ENCODE data around the gene RTTN. TPM values are rescaled to one million over a fixed set of nuclear protein-coding genes. Genes with fewer than 3 reads are reported as not detected.

Gene RTTN
- total and polyA plus RNA-seq, 2 experiments from 2014 or later: 7.2 to 31.0 TPM

GRCh38 chr18:70075906-70076305 lies 129.6 kb downstream of the RTTN start (continued):
- TF ChIP-seq REST (IDR thresholded peaks at IDR 0.05; ENCODE audit: unreplicated experiment): no peak

DNA sequence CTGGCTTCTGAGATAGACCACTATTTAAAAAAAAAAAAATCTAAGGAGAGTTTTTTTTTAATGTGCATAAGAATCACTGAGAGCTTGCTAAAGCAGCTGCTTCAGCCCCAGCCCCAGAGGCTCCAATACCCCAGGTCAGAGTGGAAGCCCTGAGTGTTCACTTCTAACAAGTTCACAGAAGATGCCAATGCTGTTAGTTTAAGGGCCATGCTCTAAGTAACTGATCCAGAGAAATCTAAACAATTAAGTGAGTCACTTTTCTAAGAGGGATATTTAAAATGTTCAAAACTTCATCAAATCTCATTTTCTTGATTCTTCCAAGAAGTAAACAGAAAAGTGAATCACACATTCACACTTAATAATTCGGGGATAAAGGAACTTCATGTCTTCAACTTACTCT lies 131.4 kb downstream of the RTTN start:
- H3K9me3 Mint-ChIP-seq: no peaks in the 10 kb centered on the region
- Histone ChIP-seq H4K20me1 (replicated peaks; ENCODE audit: insufficient read depth) (no peaks in the 10 kb centered on the region), H3K4me2 (no peak overlapping the region), H3K4me3 (no peak overlapping the region), H3K27me3 (ENCODE audit: insufficient read depth) (no peaks in the 10 kb centered on the region), H3K27ac (ENCODE audit: low read depth) (no peak overlapping the region), H3K36me3 (ENCODE audit: insufficient read depth) (no peaks in the 10 kb centered on the region), H3K9me2 (ENCODE audit: insufficient read depth) (no peaks in the 10 kb centered on the region), H3K4me1 (ENCODE audit: insufficient read depth) (no peaks in the 10 kb centered on the region), H2AFZ (no peak overlapping the region), H3K79me2 (replicated peaks; ENCODE audit: insufficient read depth) (no peaks in the 10 kb centered on the region), H3F3A (replicated peaks; ENCODE audit: low read depth) (no peaks in the 10 kb centered on the region)
- H3K4me3 Mint-ChIP-seq: no peak overlapping the region
- DNase-seq (ENCODE audit: low spot score) (no peak), ATAC-seq (no peak)
- H3K36me3 Mint-ChIP-seq (ENCODE audit: low read depth): no peaks in the 10 kb centered on the region
- no peaks in the 10 kb centered on the region for H3K4me1 Mint-ChIP-seq
- no peak overlapping the region; the same call in 1 of the 2 replicates for H3K27ac Mint-ChIP-seq
- no peaks in the 10 kb centered on the region for H3K27me3 Mint-ChIP-seq (ENCODE audit: insufficient read depth, low read depth, poor library complexity)
- TF ChIP-seq, protein P1, sequence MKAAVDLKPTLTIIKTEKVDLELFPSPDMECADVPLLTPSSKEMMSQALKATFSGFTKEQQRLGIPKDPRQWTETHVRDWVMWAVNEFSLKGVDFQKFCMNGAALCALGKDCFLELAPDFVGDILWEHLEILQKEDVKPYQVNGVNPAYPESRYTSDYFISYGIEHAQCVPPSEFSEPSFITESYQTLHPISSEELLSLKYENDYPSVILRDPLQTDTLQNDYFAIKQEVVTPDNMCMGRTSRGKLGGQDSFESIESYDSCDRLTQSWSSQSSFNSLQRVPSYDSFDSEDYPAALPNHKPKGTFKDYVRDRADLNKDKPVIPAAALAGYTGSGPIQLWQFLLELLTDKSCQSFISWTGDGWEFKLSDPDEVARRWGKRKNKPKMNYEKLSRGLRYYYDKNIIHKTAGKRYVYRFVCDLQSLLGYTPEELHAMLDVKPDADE (IDR thresholded peaks at IDR 0.05): no peak
- no peak for TF ChIP-seq NANOG (IDR thresholded peaks at IDR 0.05; ENCODE audit: borderline replicate concordance)
- no peak for TF ChIP-seq CREB1 (CRISPR knock-in tag; IDR thresholded peaks at IDR 0.05; ENCODE audit: low read depth)
- no peak for TF ChIP-seq REST (IDR thresholded peaks at IDR 0.05; ENCODE audit: unreplicated experiment)
- no peak for TF ChIP-seq ZNF114 (CRISPR knock-in tag; IDR thresholded peaks at IDR 0.05)
- TF ChIP-seq POLR2AphosphoS5 (IDR thresholded peaks at IDR 0.05; ENCODE audit: low read depth): no peak
- no peak for TF ChIP-seq EZH2phosphoT487 (IDR thresholded peaks at IDR 0.05; ENCODE audit: unreplicated experiment)
- TF ChIP-seq EZH2 (IDR thresholded peaks at IDR 0.05; ENCODE audit: low read depth, unreplicated experiment): no peak
- TF ChIP-seq, protein P2, sequence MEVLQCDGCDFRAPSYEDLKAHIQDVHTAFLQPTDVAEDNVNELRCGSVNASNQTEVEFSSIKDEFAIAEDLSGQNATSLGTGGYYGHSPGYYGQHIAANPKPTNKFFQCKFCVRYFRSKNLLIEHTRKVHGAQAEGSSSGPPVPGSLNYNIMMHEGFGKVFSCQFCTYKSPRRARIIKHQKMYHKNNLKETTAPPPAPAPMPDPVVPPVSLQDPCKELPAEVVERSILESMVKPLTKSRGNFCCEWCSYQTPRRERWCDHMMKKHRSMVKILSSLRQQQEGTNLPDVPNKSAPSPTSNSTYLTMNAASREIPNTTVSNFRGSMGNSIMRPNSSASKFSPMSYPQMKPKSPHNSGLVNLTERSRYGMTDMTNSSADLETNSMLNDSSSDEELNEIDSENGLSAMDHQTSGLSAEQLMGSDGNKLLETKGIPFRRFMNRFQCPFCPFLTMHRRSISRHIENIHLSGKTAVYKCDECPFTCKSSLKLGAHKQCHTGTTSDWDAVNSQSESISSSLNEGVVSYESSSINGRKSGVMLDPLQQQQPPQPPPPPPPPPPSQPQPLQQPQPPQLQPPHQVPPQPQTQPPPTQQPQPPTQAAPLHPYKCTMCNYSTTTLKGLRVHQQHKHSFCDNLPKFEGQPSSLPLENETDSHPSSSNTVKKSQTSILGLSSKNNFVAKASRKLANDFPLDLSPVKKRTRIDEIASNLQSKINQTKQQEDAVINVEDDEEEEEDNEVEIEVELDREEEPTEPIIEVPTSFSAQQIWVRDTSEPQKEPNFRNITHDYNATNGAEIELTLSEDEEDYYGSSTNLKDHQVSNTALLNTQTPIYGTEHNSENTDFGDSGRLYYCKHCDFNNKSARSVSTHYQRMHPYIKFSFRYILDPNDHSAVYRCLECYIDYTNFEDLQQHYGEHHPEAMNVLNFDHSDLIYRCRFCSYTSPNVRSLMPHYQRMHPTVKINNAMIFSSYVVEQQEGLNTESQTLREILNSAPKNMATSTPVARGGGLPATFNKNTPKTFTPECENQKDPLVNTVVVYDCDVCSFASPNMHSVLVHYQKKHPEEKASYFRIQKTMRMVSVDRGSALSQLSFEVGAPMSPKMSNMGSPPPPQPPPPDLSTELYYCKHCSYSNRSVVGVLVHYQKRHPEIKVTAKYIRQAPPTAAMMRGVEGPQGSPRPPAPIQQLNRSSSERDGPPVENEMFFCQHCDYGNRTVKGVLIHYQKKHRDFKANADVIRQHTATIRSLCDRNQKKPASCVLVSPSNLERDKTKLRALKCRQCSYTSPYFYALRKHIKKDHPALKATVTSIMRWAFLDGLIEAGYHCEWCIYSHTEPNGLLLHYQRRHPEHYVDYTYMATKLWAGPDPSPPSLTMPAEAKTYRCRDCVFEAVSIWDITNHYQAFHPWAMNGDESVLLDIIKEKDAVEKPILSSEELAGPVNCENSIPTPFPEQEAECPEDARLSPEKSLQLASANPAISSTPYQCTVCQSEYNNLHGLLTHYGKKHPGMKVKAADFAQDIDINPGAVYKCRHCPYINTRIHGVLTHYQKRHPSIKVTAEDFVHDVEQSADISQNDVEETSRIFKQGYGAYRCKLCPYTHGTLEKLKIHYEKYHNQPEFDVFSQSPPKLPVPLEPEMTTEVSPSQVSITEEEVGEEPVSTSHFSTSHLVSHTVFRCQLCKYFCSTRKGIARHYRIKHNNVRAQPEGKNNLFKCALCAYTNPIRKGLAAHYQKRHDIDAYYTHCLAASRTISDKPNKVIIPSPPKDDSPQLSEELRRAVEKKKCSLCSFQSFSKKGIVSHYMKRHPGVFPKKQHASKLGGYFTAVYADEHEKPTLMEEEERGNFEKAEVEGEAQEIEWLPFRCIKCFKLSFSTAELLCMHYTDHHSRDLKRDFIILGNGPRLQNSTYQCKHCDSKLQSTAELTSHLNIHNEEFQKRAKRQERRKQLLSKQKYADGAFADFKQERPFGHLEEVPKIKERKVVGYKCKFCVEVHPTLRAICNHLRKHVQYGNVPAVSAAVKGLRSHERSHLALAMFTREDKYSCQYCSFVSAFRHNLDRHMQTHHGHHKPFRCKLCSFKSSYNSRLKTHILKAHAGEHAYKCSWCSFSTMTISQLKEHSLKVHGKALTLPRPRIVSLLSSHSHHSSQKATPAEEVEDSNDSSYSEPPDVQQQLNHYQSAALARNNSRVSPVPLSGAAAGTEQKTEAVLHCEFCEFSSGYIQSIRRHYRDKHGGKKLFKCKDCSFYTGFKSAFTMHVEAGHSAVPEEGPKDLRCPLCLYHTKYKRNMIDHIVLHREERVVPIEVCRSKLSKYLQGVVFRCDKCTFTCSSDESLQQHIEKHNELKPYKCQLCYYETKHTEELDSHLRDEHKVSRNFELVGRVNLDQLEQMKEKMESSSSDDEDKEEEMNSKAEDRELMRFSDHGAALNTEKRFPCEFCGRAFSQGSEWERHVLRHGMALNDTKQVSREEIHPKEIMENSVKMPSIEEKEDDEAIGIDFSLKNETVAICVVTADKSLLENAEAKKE (CRISPR knock-in tag; IDR thresholded peaks at IDR 0.05): no peak
- no peak for TF ChIP-seq JUNB (IDR thresholded peaks at IDR 0.05; ENCODE audit: unreplicated experiment)

Measured in GM23338 (cell line).